Fibroblast of skin of scalp (primary cell): ENCODE results near the gene ASIC4.

Experiments used
- DNase-seq: peaks from one replicate; pipeline ENCODE4 v3.0.0-alpha.2; 2013

ASIC4 gene

DNA sequence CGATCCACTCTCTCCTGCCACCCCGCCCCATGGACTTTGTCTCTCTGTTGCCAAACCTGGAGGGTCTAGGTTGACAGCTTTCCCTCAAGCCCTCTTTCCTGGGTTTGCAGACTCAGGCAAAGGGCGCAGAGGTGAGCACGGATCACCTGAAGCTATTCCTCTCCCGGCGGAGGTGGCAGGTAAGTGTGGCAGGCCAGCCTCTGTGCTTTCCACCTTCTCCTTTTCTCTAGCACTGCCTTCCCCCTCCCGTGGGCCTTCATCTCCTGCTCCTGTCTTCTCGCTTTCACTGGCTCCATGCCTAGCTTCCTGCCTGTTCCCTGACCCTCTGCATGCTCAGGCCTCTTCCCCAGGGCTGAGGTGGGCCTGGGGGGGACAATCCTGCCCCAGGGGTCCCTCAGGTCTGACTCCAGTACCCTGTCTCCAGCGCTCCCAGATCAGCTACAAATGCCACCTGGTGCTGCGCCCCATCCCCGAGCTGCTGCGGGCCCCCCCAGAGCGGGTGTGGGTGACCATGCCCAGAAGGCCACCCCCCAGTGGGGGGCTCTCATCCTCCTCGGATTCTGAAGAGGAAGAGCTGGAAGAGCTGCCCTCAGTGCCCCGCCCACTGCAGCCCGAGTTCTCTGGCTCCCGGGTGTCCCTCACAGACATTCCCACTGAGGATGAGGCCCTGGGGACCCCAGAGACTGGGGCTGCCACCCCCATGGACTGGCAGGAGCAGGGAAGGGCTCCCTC lies 31.4 kb upstream of the ASIC4 start:
- no peak for DNase-seq

DNA sequence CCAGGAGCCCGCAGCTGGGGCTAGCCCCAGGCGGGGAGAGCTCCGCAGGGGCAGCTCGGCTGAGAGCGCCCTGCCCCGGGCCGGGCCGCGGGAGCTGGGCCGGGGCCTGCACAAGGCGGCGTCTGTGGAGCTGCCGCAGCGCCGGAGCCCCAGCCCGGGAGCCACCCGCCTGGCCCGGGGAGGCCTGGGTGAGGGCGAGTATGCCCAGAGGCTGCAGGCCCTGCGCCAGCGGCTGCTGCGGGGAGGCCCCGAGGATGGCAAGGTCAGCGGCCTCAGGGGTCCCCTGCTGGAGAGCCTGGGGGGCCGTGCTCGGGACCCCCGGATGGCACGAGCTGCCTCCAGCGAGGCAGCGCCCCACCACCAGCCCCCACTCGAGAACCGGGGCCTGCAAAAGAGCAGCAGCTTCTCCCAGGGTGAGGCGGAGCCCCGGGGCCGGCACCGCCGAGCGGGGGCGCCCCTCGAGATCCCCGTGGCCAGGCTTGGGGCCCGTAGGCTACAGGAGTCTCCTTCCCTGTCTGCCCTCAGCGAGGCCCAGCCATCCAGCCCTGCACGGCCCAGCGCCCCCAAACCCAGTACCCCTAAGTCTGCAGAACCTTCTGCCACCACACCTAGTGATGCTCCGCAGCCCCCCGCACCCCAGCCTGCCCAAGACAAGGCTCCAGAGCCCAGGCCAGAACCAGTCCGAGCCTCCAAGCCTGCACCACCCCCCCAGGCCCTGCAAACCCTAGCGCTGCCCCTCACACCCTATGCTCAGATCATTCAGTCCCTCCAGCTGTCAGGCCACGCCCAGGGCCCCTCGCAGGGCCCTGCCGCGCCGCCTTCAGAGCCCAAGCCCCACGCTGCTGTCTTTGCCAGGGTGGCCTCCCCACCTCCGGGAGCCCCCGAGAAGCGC lies 30.6 kb upstream of the ASIC4 start:
- no peak for DNase-seq

DNA sequence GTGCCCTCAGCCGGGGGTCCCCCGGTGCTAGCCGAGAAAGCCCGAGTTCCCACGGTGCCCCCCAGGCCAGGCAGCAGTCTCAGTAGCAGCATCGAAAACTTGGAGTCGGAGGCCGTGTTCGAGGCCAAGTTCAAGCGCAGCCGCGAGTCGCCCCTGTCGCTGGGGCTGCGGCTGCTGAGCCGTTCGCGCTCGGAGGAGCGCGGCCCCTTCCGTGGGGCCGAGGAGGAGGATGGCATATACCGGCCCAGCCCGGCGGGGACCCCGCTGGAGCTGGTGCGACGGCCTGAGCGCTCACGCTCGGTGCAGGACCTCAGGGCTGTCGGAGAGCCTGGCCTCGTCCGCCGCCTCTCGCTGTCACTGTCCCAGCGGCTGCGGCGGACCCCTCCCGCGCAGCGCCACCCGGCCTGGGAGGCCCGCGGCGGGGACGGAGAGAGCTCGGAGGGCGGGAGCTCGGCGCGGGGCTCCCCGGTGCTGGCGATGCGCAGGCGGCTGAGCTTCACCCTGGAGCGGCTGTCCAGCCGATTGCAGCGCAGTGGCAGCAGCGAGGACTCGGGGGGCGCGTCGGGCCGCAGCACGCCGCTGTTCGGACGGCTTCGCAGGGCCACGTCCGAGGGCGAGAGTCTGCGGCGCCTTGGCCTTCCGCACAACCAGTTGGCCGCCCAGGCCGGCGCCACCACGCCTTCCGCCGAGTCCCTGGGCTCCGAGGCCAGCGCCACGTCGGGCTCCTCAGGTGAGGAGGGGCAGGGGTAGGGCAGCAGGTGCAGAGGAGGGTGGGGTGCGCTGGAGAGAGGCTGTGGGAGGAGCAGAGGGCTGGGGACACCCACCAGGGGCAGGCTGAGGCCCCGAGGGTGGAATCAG lies 29.7 kb upstream of the ASIC4 start:
- DNase-seq = no peak

DNA sequence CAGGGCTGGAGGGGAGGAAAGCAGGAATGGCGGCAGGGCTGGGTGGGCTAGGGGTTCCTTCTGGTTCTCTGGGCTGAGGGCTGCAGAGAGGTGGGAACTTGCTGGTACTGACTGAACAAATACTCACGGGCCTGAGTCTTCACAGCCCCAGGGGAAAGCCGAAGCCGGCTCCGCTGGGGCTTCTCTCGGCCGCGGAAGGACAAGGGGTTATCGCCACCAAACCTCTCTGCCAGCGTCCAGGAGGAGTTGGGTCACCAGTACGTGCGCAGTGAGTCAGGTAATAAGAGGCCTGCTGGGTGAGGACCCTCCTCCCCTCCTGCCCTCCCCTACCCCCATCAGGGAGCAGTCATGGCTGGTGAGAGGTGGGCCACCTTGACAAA lies 29.1 kb upstream of the ASIC4 start:
- DNase-seq = no peak

DNA sequence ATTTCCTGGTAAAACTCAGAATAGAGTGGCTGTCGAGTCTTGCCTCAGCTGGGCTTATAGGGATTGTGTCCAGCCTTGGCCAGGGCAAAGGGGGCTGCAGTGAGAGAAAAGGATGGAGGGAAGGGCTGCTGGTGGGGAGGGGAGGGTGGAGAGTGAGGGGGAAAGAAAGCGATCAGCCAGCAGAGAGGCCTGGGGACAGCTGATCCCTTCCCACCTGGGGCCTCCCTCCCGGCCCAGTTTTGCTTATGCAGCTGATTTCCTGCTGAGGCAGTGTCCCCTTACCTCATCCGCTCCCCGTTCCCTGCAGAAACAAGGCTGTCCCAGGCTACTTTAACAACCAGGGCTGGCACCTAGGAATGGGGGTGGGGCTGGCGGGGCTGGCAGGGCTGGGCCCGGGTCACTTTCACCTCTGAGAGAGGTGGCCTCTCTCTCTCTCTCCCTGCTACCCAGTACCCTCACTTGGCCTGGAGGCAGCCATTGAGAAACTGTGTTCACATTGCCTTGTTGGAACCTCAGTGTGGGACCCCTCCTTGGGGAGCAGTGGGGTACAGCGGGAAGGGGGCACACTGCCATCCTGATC lies 27.8 kb upstream of the ASIC4 start:
- DNase-seq = no peak

DNA sequence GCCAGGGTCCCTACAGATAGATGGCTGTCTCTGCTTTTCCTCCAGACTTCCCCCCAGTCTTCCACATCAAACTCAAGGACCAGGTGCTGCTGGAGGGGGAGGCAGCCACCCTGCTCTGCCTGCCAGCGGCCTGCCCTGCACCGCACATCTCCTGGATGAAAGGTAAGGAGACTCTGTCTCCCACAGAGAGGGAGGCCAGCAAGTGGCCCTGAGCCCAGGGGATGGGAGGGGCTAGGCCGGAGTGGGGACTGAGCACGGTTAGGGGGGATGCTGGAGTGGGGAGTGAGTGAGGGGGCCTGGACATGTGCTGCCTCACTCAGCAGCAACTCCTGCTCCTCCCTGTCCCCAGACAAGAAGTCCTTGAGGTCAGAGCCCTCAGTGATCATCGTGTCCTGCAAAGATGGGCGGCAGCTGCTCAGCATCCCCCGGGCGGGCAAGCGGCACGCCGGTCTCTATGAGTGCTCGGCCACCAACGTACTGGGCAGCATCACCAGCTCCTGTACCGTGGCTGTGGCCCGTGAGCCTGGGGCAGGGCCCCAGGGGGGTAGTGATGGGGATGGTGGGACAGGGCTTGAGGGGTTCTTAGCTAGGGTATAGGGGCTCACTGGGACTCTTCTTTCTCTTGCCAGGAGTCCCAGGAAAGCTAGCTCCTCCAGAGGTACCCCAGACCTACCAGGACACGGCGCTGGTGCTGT lies 26.0 kb upstream of the ASIC4 start:
- DNase-seq = no peak

DNA sequence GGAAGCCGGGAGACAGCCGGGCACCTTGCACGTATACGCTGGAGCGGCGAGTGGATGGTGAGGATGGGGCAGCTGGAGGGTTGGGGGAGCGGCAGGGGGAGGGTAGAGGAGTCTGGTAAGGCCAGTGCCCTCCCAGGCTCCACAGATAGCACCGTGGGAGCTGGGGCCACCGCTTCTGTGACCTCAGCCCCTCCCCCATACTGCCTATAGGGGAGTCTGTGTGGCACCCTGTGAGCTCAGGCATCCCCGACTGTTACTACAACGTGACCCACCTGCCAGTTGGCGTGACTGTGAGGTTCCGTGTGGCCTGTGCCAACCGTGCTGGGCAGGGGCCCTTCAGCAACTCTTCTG lies 25.5 kb upstream of the ASIC4 start:
- DNase-seq = no peak

DNA sequence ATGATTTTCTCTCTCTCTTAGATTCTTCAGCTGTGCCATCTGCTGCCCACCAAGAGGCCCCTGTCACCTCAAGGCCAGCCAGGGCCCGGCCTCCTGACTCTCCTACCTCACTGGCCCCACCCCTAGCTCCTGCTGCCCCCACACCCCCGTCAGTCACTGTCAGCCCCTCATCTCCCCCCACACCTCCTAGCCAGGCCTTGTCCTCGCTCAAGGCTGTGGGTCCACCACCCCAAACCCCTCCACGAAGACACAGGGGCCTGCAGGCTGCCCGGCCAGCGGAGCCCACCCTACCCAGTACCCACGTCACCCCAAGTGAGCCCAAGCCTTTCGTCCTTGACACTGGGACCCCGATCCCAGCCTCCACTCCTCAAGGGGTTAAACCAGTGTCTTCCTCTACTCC lies 25.0 kb upstream of the ASIC4 start:
- DNase-seq = no peak

DNA sequence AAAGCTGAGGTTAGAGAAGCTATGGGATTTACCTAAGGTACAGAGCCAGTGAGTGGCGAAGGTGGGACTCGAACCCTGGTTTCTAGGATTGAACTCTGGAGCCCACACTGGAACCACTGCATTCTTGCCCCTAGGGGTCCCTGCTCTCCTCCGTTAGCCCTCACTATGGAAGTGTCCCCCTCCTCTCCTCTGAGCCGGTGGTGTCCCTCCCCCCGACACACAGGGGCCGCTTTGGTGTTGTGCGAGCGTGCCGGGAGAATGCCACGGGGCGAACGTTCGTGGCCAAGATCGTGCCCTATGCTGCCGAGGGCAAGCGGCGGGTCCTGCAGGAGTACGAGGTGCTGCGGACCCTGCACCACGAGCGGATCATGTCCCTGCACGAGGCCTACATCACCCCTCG lies 24.1 kb upstream of the ASIC4 start:
- DNase-seq = no peak

DNA sequence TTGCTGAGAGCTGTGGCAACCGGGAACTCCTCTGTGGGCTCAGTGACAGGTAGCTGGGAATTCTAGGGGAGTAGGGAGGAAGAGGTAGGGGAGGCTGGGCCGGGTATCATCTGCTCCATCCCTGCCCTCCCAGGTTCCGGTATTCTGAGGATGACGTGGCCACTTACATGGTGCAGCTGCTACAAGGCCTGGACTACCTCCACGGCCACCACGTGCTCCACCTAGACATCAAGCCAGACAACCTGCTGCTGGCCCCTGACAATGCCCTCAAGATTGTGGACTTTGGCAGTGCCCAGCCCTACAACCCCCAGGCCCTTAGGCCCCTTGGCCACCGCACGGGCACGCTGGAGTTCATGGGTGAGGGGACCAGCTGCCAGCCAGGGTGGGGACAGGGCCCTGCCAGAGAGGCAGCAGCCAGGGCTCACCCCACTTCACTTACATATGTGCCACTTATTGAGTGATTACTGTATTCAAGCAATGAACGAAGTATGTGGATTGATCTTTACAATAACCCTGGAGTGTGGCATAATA lies 23.6 kb upstream of the ASIC4 start:
- DNase-seq = no peak

DNA sequence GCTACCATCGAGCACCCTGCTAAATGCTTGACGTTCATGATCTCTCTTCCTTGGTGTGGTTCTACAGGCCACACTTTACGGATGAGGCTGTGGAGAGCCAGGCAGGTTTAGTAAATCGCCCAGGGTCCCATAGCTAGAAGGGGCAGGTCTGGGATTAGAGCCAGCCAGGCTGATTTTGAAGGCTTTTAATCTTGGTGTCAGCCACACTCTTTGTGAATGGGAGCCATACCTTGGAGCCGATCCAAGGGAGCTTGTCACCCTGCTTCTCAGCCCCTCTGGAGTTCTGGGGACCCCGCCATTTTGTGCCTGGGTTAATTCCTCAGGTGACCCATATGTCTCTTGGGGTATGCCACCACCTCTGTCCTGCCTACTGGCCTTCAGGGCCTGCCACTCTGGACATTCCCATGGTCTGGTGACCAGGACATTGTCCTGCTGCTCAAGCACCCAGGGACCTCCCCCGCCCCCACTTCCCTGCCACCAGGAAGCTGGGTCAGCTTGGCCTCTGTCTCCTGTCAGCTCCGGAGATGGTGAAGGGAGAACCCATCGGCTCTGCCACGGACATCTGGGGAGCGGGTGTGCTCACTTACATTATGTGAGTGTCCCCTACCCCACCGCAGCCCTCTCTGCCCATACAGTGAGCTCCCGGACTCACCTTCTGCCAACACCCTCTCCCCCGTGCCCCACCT lies 22.9 kb upstream of the ASIC4 start:
- DNase-seq = no peak

DNA sequence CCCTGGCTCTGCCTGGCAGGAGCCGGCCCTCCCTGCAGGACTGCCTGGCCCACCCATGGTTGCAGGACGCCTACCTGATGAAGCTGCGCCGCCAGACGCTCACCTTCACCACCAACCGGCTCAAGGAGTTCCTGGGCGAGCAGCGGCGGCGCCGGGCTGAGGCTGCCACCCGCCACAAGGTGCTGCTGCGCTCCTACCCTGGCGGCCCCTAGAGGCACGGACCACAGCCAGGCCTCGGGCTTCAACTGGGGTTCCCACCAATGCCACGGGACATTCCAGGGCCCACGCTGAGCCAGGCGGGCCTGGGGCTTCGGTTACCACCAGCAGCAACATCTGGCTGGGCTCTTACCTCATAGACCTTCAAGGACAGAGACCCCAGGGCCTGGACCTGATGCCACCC lies 21.7 kb upstream of the ASIC4 start:
- DNase-seq = no peak

DNA sequence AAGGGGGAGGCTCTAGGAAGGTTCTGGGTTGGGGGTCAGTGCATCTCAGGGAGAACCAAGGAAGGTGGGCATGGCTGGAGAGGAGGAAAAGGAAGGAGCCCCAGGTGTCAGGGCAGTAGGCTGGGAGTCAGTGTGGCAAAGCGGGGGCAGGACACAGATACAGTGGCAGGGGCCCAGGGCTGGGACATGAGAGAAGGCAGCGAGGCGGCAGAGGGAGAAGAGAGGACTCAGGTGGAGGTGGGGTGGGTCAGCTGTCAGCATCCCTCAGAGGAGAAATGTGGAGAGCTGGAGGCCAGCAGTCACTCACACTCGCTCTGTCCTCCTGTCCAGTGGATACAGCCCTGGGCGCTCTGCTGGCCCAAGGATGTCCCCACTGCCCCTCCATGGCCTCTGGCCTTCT lies 21.2 kb upstream of the ASIC4 start:
- DNase-seq = no peak

DNA sequence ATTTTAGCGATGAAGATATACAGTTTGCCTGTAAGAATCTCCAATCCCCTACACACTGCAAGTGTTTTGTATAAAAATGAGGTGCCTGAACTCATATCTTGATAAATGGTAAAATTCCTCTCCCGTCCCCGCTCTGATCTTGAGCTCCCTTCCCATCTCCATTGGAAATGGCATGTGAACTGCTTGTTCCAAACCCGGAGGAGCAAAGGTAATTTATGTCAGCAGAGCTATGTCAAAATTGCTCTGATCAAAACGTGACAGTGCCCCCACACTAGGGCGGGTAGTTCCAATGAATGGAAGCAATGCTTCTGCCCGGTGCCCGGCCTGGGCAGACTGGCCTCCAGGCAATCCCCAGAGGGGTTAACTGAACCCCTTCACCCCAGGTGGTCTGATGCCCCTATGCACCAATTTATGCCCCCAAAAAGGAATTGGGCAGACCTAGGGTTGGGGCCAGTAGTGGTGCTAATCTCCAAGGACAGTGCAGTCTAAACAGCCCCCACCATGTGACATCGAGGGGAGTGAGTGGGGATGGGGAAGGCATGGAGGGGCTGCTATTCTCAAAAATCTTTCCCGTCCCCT lies 19.2 kb upstream of the ASIC4 start:
- no peak for DNase-seq

DNA sequence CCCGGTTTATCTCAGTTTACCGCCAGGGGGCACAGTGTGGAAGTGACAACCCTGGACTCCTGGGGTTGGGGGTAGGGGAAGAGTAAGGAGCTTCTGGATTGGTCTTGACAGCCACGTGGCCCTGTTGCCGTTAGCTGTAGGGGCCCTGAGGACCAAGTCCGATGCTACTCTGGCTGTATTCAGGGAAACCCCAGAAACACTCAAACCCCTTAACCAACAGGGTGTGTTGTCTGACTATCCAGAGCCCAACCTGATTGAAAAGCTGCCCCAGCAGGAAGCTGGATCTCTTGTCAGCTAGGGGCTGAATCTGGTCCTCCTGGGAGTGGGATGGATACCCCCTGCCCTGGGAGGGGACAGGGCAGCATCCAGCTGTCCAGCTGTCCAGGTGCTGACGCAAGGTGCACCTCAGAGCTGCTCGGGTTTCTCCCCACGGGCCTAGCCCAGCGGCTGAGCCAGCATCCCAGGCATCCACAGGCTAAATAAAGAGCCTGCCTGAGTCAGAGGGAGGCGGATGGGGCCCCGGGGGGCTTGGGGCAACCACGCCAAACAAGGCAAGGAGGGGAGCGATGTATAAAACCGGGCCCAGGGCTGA lies 18.7 kb upstream of the ASIC4 start:
- DNase-seq = peak; percentile 87

DNA sequence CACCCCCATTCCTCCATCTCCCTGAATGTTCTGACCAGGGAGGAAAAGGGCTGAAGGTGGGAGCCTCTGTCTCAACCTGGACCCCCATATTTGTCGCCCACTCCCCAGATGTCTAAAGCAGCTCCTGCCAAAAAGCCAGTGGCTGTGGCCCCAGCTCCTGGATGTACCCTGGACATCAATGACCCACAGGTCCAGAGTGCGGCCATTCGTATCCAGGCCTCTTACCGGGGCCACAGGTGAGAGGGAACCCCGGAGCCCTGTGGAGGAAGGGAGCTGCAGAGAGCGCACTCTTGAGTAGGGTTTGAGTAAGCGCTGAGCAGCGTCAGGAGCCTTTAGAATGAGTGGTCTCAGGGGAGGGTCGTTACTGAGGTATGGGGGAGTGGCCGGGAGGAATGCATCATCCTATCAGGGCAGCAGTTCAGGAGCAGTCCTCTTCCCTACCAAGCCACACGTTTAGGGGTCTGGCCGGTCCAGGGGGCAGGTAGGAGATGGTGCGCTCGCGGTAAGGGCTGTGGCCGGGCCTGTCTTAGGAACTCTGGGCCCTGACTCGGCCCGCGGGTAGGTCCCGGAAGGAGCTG lies 17.9 kb upstream of the ASIC4 start:
- no peak for DNase-seq

DNA sequence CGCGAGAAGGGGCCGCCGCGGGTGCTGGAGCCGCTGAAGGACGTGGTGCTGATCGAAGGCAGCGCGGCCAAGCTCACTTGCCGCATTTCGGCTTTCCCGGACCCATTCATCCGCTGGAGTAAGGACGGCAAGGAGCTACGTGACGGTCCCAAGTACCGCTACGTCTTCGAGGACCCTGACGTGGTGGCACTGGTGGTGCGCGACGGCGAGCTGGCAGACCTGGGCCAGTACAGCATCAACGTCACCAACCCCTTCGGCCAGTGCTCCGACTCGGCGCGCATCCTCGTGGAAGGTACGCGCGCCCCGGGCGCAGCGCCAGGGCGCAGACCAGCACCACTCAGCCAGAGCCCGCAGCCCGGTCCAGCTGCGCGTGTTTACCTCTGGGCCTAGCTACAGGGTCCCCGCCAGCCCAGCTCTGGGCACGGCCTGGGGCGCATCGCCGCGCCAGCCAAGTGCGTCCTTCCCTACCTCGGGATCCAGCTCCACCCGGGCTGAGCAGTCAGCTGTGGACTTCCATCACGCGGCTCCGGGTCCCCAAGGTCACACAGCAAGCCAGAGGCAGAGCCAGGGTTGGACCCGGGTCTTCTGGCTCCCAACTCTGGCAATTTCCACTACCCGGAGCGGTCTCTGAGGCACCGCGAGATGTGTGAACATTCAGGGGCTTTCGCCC lies 17.3 kb upstream of the ASIC4 start:
- no peak for DNase-seq

DNA sequence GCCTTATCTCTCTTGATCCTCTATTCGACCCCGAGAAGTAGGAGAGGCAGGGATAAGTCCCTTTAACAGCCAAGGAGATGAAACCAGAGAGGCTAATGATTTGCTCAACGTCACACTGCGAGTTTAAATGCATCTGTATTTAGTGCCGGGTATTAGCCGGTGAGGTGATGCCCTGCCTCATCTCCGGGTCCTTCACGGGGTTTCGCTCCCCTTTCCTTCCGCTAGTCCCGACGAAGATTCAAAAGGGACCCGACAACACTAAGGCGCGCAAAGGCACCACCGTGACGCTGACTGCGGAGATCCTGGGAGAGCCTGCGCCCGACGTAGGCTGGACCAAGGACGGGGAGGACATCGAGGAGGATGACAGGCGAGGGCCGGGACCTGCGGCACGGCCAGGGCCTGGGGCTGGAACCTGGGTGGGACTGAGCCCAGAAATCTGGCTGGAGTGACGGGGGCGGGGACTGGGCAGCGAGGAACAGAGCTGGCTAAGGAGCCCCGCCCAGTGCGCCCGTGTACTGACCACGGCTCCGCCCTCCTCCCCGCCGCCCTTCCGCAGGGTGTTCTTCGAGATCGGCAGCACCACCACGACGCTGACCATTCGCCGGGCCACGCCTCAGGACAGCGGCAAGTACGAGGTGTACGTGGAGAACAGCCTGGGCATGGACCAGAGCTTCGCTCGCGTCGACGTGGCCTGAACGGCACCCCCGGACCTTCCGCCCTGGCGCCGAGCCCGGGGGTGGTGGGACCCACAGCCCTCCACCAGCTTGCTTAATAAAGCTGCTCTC lies 16.6 kb upstream of the ASIC4 start:
- DNase-seq = peak; percentile 77
